GM18511 (cell line): Measurements from ENCODE around the gene ARL2.
"Not testable (repeated sequence)": the region's sequence is repeated elsewhere in the genome, so short reads cannot be mapped to it uniquely, and the experiment has no call there.

Experiments used
- ATAC-seq: cut with Tn5 transposase; IDR thresholded peaks from one replicate; pipeline ENCODE4 v1.9.1; 2021; ENCODE audit warnings: mild to moderate bottlenecking, moderate library complexity; ENCODE audit not compliant: unreplicated experiment

Gene ARL2

DNA sequence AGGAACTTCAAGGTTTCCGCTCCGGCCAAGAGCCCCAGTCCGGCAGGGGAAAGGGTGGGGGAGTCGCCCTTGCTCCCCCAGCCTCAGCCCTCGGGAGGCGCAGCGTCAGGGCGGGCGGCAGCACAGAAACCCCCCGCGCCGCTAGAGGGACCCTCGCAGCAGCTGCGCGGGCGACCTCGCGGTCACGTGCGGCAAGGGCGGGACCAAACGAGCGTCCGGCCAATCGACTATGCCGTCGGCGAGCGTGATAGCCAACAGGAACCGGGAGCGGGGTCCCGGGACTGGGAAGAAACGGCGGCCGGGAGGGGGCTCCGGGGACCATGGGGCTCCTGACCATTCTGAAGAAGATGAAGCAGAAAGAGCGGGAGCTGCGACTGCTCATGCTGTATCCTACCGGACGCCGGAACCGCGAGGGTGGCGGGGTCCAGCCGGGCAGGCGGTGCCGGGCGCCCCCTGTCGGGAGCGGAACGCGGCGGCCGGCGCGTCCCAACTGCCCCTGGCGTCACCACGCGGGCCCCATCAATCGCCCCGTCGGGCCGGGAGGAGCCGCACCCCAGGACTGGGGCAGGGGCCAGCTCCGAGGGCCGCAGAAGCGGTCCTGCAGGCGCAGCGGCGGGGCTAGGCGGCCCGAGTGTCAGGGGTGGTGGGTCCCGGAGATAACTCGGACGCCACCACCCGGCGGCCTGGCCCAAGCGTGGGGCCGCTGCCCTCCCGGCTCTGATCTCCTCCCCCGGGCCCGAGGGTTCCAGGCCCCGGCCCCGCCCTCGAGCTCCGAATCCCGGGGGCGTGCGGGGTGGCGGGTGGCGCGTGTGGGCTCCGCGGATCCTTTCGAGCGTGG is at the start of gene ARL2:
ARL2 (plus strand) TSS at position 273 of the 838 bp plus-strand sequence; CDS start at position 321, 48 bp downstream.
- ATAC-seq, result peak; percentile 74

DNA sequence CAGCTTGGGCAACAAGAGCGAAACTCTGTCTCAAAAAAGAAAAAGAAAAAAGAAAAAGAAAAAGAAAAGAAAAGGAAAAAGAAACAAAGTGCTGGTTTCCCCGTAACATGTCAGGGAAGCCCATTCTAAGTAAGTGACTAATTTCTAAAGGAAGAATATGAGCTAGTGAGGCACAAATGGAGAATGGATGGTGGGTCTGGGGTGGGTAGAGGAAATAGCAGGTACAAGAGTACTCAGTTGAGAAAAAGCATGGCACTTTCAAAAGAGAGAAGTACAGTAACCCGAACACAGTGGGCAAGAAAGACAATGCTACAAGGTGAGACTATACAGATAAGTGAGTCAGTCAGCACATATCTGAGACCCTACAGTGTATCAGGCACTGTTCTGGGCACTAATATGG is 46.6 kb upstream of the ARL2 start:
- no peak for ATAC-seq

GRCh38 chr11:64969209-64969608 is 44.8 kb upstream of the ARL2 start:
- ATAC-seq, result no peak

GRCh38 chr11:64970731-64971151 is 43.2 kb upstream of the ARL2 start:
- no peak for ATAC-seq

- ATAC-seq, result no peak
Observed at GRCh38 chr11:64971421-64972233, 42.3 kb upstream of the ARL2 start, which contains the start of gene MAJIN. Gene MAJIN (minus strand): TSS chr11:64972108. CDS start chr11:64959405, 12,703 bp downstream.

DNA sequence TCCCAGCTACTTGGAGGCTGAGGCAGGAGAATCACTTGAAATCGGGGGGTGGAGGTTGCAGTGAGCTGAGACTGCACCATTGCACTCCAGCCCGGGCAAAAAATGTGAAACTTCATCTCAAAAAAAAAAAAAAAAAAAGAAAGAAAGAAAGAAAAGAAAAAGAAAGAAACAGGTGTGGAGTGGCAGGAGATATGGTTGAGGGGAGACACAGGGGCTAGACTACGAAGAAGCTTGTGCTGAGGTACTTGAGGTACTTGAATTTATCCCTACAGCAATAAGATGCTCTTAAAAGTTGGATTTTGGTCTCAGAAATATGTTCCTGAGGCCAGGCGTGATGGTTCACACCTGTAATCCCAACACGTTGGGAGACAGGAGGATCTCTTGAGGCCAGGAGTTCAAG is 39.8 kb upstream of the ARL2 start:
- ATAC-seq, result no peak

- no peak for ATAC-seq
Observed at GRCh38 chr11:64976651-64977050, 37.3 kb upstream of the ARL2 start.

GRCh38 chr11:64983339-64983738 is 30.6 kb upstream of the ARL2 start:
- ATAC-seq, result not testable (repeated sequence)

GRCh38 chr11:64987998-64988854 is 25.7 kb upstream of the ARL2 start:
- ATAC-seq, result no peak

DNA sequence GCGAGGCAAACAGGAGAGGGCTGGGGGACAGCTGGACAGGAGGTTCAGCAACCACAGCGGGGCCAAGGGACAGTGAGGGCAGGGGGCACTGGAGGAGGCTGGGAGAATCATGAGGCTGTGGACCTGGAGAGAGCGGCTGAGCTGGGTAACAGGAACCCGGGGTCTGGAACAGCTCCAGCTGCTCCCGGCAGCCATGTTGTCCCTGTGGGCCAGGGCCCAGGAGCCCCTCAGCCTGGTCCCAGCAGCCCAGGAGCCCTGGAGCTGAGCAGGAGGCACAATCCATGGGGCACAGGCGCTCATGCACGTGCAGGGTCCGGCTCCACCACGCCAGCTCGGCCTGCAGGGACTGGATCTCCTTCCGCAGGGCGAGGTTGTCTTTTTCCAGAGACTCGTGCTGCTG is 24.5 kb upstream of the ARL2 start:
- ATAC-seq, result no peak

DNA sequence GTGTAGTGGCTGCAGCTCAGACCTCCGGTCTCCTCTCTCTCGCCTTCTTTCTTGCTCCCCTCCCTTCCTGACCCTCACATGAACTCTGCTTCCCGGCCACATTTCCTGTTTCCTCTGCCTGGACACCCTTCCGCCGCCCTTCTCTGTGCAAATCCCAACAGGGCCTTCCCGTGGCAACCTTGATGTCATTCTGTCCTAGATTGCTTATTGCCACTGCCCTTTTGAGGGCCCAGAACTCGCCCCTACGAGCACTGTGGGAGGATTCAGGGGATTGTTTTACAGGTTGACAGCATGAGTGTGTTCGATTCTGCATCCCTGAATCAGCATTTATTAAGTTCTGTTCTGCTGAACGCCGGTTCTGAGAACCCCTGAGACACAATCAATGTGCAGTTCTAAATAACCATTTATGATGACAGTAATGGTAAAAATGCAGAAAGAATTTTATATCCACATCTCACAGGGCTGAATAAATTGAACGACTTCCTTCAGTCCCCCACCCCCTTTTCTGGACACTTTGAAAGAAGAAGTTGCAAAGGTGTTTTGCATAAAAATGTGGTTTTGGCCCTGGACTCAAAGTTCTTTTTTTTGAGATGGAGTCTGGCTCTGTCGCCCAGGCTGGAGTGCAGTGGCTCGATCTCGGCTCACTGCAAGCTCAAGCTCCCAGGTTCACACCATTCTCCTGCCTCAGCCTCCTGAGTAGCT is 23.6 kb upstream of the ARL2 start:
- ATAC-seq, result no peak

DNA sequence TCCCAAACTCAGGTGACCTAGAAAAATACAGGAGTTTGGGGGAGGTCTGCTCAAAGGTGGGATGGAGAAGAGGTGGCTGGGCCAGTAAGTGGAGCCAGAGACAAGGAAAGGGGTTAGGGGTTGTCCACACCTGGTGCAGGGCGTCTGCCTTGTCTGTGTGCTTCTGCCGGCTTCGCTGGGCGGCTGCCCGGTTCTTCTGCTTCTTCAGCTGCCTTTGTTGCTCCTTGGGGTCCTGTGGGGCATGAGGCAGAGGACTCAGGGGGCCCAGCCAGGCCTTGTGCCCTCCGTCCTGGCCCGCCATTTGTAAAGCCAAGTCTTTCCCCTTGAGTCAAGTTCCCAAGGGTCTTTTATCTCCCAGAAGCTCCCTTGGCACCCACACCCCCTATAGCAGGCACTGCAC is 19.6 kb upstream of the ARL2 start:
- no peak for ATAC-seq

DNA sequence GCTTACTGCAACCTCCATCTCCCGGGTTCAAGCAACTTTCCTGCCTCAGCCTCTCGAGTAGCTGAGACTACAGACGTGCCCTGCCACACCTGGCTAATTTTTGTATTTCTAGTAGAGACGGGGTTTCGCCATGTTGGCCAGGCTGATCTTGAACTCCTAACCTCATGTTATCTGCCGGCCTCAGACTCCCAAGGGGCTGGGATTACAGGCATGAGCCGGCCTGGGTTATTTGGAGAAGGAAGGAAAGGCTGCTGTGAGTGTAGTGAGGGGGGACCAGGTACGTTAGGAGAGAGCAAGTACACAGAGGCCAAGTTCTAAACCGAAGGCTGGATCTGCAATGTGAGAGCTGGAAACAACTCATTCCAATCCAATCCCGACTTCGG is 17.6 kb upstream of the ARL2 start:
- no peak for ATAC-seq

GRCh38 chr11:64996710-64997380 is 17.1 kb upstream of the ARL2 start, which contains the start of gene BATF2:
Gene BATF2 (minus strand): TSS chr11:64996971. CDS start chr11:64996914, 57 bp downstream.
- no peak for ATAC-seq

DNA sequence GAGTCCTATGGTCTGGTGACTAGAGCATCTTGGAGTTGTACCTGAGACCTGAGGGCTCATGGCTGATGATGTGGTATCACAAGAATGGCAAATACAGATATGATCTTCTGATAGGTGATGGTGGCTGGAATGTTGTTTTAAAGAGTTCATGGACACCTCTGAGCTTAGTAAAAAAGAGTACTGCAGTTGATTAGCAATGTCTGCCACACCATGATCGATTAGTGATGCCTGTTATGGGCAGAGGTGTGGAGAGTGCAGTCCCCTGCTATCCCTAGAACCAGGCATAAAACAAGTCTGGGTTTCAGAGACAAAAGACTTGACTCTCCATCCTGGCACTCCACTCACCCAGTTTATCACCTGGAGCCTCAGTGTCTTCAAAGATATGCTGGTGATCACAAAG is 15.8 kb upstream of the ARL2 start:
- ATAC-seq, result no peak

DNA sequence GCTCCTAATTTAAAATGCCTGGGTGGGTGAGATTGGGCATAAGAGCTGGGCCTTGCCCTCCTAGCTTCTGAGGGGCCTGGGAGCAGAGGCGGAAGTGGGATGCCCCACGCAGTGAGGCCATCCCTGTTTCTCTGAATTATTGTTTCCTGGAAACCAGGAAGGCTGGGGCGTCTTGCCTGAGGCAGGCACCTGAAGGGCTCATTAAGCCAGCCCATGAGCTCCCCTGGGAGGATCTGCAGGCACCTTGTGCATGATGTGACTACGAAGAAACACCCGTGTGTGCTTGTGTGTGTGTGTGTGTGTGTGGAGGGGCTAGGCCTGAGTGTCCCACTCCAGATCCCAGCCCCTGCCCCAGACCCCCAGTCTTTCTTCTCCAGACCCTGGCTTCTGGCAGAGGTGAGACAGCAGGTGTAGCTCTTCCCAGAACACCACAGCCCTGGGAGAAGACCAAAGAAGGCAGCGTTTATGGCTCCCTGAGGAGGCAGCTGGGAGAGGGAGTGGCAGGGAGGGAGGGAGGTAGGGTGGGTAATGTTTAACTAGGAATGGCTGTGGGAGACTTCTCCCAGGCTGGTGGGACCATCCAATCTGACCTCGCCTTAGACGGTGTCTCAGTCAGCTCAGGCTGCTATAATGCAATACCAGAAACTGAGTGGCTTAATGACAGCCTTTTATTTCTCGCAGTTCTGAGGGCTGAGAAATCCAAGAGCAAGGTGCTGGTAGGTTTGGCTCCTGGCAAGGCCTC is 15.1 kb upstream of the ARL2 start:
- no peak for ATAC-seq

DNA sequence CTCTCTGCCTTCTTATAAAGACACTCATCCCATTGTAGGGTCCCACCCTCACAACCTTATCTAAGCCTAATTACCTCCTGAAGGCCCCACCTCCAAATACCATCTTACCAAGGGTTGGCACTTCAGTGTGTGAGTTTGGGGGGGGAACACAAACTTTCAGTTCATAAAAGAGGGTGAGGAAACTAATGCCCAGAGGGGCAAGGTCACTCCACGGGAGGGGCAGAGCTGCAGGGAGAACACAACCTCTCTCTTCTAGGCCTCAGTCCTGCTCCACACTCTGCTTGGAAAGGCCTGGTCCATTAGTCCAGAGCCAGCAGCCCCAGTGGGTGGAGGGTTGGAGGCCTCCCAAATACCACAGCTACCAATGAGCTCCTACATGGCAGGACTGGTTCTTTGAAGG is 14.5 kb upstream of the ARL2 start:
- no peak for ATAC-seq

DNA sequence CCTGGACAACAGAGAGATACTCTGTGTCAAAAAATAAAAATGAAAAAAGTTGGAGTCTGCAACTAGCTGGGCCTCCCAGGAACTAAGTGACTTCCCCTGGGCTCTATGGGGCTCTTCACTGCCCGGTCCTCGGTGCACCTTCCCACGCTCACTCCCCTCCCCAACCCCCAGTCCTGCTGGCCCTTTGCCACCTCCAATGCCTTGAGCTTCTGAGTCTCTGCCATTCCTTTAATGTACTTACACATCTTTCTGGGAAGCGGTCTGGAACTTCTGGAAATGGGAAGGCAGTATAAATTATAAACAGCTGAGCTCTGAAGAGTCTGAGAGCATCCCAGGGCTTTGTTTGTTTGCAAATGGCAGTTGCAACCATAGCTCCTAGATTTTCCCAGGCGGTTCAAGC is 11.3 kb upstream of the ARL2 start:
- no peak for ATAC-seq

DNA sequence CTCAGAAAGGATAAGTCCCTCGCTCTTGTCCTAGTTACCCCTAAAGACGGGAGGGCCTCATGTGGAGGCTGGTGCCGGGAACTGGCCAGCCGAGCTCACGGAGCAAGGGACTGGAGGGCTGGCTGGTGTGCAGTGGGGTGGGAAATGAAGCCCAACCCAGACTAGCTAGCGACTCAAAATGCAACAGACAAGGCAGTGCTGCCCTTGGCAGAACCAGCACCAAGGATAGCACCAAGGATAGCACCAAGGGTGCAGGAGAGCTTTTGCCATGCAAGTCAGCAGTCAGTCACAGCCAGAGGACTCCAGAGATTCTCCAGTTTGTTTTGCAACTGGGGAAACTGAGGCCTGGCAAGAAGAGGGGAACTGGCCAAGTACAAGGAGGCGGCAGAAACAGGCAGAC is 10.7 kb upstream of the ARL2 start:
- ATAC-seq, result no peak
